SIG-M5 (cell line): ENCODE results near the gene GRK1.
"Not testable (repeated sequence)": the region's sequence is repeated elsewhere in the genome, so short reads cannot be mapped to it uniquely, and the experiment has no call there.

Experiments
- DNase-seq: peaks from one replicate; lab custom pipeline; 2025; lab: John Stamatoyannopoulos, UW

The GRK1 gene

GRCh38 chr13:113666951-113667701 lies at the start of gene GRK1:
Gene GRK1, plus strand, starts transcription at chr13:113667219. Its CDS starts 168 bp downstream, at chr13:113667387.
- no peak for DNase-seq

- no peak for DNase-seq
These were observed 49.1 kb upstream of the GRK1 start for GRCh38 chr13:113617961-113618360.

GRCh38 chr13:113618455-113618854 lies 48.6 kb upstream of the GRK1 start:
- no peak for DNase-seq

- DNase-seq: no peak
These were observed 46.8 kb upstream of the GRK1 start for GRCh38 chr13:113620036-113620796.

GRCh38 chr13:113621046-113621445 lies 46.0 kb upstream of the GRK1 start:
- no peak for DNase-seq

GRCh38 chr13:113621498-113621897 lies 45.5 kb upstream of the GRK1 start:
- not testable (repeated sequence) for DNase-seq

- DNase-seq: not testable (repeated sequence)
These were observed 45.0 kb upstream of the GRK1 start for GRCh38 chr13:113621986-113622550.

GRCh38 chr13:113622791-113623490 lies 44.1 kb upstream of the GRK1 start:
- DNase-seq: no peak

GRCh38 chr13:113623491-113624234 lies 43.4 kb upstream of the GRK1 start:
- DNase-seq: no peak

- DNase-seq: no peak
These were observed 42.8 kb upstream of the GRK1 start for GRCh38 chr13:113624235-113624587.

GRCh38 chr13:113624640-113625304 lies 42.2 kb upstream of the GRK1 start:
- not testable (repeated sequence) for DNase-seq

GRCh38 chr13:113625965-113626721 lies 40.9 kb upstream of the GRK1 start:
- no peak for DNase-seq

GRCh38 chr13:113627136-113627535 lies 39.9 kb upstream of the GRK1 start:
- DNase-seq: no peak

GRCh38 chr13:113628291-113629270 lies 38.4 kb upstream of the GRK1 start:
- DNase-seq: no peak

GRCh38 chr13:113629866-113630265 lies 37.2 kb upstream of the GRK1 start:
- no peak for DNase-seq

GRCh38 chr13:113630296-113630695 lies 36.7 kb upstream of the GRK1 start:
- no peak for DNase-seq

- no peak for DNase-seq
These were observed 36.2 kb upstream of the GRK1 start for GRCh38 chr13:113630804-113631203.

- DNase-seq: no peak
These were observed 35.5 kb upstream of the GRK1 start for GRCh38 chr13:113631341-113632095.
